Measurements from ENCODE around the gene NPY5R.

DNA sequence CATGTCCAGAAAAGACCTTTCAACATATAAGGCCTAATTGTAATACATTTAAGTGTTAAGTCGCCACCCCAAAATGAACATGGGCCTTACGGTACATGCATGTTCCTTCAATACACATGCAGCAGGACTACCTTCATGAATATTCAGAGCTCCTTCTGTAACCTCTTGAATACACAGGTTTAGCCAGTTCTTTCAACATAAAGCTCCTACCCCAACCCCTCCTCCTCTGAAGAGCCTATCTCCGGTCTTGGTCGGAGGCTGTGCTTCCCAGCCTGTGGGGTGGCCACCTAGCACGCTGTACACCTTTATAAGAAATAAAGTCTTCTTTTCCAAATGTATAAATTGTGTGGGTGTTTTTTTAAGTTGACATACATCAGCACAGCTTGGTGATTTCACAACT is 28.3 kb downstream of the NPY5R start:
- TF ChIP-seq, protein P1, sequence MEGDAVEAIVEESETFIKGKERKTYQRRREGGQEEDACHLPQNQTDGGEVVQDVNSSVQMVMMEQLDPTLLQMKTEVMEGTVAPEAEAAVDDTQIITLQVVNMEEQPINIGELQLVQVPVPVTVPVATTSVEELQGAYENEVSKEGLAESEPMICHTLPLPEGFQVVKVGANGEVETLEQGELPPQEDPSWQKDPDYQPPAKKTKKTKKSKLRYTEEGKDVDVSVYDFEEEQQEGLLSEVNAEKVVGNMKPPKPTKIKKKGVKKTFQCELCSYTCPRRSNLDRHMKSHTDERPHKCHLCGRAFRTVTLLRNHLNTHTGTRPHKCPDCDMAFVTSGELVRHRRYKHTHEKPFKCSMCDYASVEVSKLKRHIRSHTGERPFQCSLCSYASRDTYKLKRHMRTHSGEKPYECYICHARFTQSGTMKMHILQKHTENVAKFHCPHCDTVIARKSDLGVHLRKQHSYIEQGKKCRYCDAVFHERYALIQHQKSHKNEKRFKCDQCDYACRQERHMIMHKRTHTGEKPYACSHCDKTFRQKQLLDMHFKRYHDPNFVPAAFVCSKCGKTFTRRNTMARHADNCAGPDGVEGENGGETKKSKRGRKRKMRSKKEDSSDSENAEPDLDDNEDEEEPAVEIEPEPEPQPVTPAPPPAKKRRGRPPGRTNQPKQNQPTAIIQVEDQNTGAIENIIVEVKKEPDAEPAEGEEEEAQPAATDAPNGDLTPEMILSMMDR (IDR thresholded peaks at IDR 0.05): no peak
- no peak for TF ChIP-seq TCF7L2 (IDR thresholded peaks at IDR 0.05; ENCODE audit: low read depth, low read length)
- TF ChIP-seq SIN3A (IDR thresholded peaks at IDR 0.05; ENCODE audit: borderline replicate concordance, insufficient read depth, low read depth, low read length): no peak

Measured in Panc1 (cell line).